Liver (tissue), 9 donors: ENCODE measurements around the gene TTBK1. TPM values are rescaled to one million over a fixed set of nuclear protein-coding genes. Genes with fewer than 3 reads are reported as not detected.

Experiments used
- DNase-seq: peaks from one replicate; pipeline ENCODE4 v3.0.0-alpha.2; 2017; ENCODE audit warnings: low spot score
- H3K27ac ChIP-seq, 2 donors: one replicate each; pipeline ENCODE4 v1.7.0; 2013; ENCODE audit warnings: inconsistent platforms in 2 of 2, low read length in 2 of 2, control low read depth in 1 of 2, low read depth in 1 of 2, mild to moderate bottlenecking in 1 of 2
- H3K27me3 ChIP-seq, 4 donors: one replicate each; pipeline versions ENCODE4 v1.6.1 to v1.7.0; 2013; ENCODE audit warnings: low read length in 3 of 4, inconsistent platforms in 1 of 4, mild to moderate bottlenecking in 1 of 4, moderate library complexity in 1 of 4; ENCODE audit not compliant: control insufficient read depth in 4 of 4, insufficient read depth in 4 of 4
- H3K36me3 ChIP-seq, 4 donors: one replicate each; pipeline versions ENCODE4 v1.6.1 to v1.7.0; 2013; ENCODE audit warnings: low read length in 3 of 4, mild to moderate bottlenecking in 3 of 4, low read depth in 1 of 4, moderate library complexity in 1 of 4; ENCODE audit not compliant: control insufficient read depth in 4 of 4, insufficient read depth in 3 of 4
- H3K4me1 ChIP-seq, 4 donors: one replicate each; pipeline versions ENCODE4 v1.6.1 to v1.7.0; 2013; ENCODE audit warnings: low read length in 3 of 4, mild to moderate bottlenecking in 3 of 4, moderate library complexity in 1 of 4; ENCODE audit not compliant: control insufficient read depth in 4 of 4, insufficient read depth in 4 of 4
- H3K4me3 ChIP-seq, 3 donors: one replicate each; pipeline versions ENCODE4 v1.6.1 to v1.7.0; 2013; ENCODE audit warnings: low read length in 3 of 3, control low read depth in 1 of 3, low read depth in 1 of 3, mild to moderate bottlenecking in 1 of 3
- H3K9ac ChIP-seq, 2 donors: one replicate each; pipeline ENCODE4 v1.7.0; 2013; ENCODE audit warnings: low read length in 2 of 2, mild to moderate bottlenecking in 2 of 2, moderate library complexity in 2 of 2, control low read depth in 1 of 2, low read depth in 1 of 2
- H3K9me3 ChIP-seq, 4 donors: one replicate each; pipeline versions ENCODE4 v1.6.1 to v1.7.0; 2013; ENCODE audit warnings: low read length in 3 of 4; ENCODE audit not compliant: control insufficient read depth in 4 of 4
- ATF3 ChIP-seq: IDR thresholded peaks from 2 replicates; pipeline ENCODE4 v1.6.1; 2016; ENCODE audit warnings: antibody characterized with exemption
- CTCF ChIP-seq: fragments of 150-350 bp; IDR thresholded peaks from 2 replicates; pipeline ENCODE4 v1.5.1; 2017; ENCODE audit warnings: improper control_type of control experiment, low read depth, low read length; ENCODE audit not compliant: missing input control
- EGR1 ChIP-seq, 2 donors: IDR thresholded peaks; 2 replicates each; pipeline ENCODE4 v1.6.1; 2016 to 2018; ENCODE audit warnings: antibody characterized with exemption in 2 of 2, low read depth in 2 of 2
- FOXA1 ChIP-seq: IDR thresholded peaks from 2 replicates; pipeline ENCODE4 v1.6.1; 2016; ENCODE audit warnings: antibody characterized with exemption
- FOXA2 ChIP-seq: IDR thresholded peaks from 2 replicates; pipeline ENCODE4 v1.6.1; 2016; ENCODE audit warnings: antibody characterized with exemption
- GABPA ChIP-seq, 2 donors: IDR thresholded peaks in 1 of 2; conservative IDR thresholded peaks in 1 of 2; 2 replicates each; pipeline ENCODE4 v1.6.1; 2016; ENCODE audit warnings: antibody characterized with exemption in 2 of 2, mild to moderate bottlenecking in 1 of 2, moderate library complexity in 1 of 2
- HNF4A ChIP-seq, 2 donors: conservative IDR thresholded peaks; 2 replicates each; pipeline ENCODE4 v1.6.1; 2016; ENCODE audit warnings: antibody characterized with exemption in 2 of 2, mild to moderate bottlenecking in 2 of 2
- HNF4G ChIP-seq: IDR thresholded peaks from 2 replicates; pipeline ENCODE4 v1.6.1; 2016; ENCODE audit warnings: antibody characterized with exemption
- JUND ChIP-seq, 2 donors: IDR thresholded peaks; 2 replicates each; pipeline ENCODE4 v1.6.1; 2016; ENCODE audit warnings: antibody characterized with exemption in 2 of 2
- MAX ChIP-seq: IDR thresholded peaks from 2 replicates; pipeline ENCODE4 v1.6.1; 2016; ENCODE audit warnings: antibody characterized with exemption
- NR2F2 ChIP-seq: IDR thresholded peaks from 2 replicates; pipeline ENCODE4 v1.6.1; 2016; ENCODE audit warnings: antibody characterized with exemption
- RAD21 ChIP-seq, 2 donors: IDR thresholded peaks; 2 replicates each; pipeline ENCODE4 v1.6.1; 2016; ENCODE audit warnings: antibody characterized with exemption in 2 of 2, mild to moderate bottlenecking in 2 of 2
- REST ChIP-seq: IDR thresholded peaks from 2 replicates; pipeline ENCODE4 v1.6.1; 2016; ENCODE audit warnings: antibody characterized with exemption, mild to moderate bottlenecking
- RXRA ChIP-seq, 2 donors: IDR thresholded peaks; 2 replicates each; pipeline ENCODE4 v1.6.1; 2017 to 2018; ENCODE audit warnings: antibody characterized with exemption in 2 of 2, mild to moderate bottlenecking in 1 of 2
- SP1 ChIP-seq: IDR thresholded peaks from 2 replicates; pipeline ENCODE4 v1.6.1; 2018; ENCODE audit warnings: antibody characterized with exemption, mild to moderate bottlenecking
- TAF1 ChIP-seq: conservative IDR thresholded peaks from 2 replicates; pipeline ENCODE4 v1.6.1; 2016; ENCODE audit warnings: antibody characterized with exemption, mild to moderate bottlenecking
- YY1 ChIP-seq: IDR thresholded peaks from 2 replicates; pipeline ENCODE4 v1.6.1; 2016; ENCODE audit warnings: antibody characterized with exemption, mild to moderate bottlenecking
- ZBTB33 ChIP-seq: IDR thresholded peaks from 2 replicates; pipeline ENCODE4 v1.6.1; 2016; ENCODE audit warnings: antibody characterized with exemption
- WGBS: extraction: QIAGEN DNeasy Blood & Tissue Kit; methylation state at CpG from one replicate; pipeline ENCODE4 v1.1.7; 2013; 5-methylcytosine and 5-hydroxymethylcytosine counted together
- polyA plus RNA-seq, 2 donors: library from polyadenylated mRNA; stranded (reverse) in 1 of 2; unstranded in 1 of 2; fragments of 200-250 nt in 1 of 2; fragments of >200 nt in 1 of 2; fragmentation: Nextera tagmentation in 1 of 2; extraction: Ambion mirVana in 1 of 2; gene quantifications; one replicate each; pipeline versions ENCODE4 v1.2.1 to v1.2.3, GENCODE V29; 2013 to 2015
- total RNA-seq, 2 donors: library from RNA; depleted of rRNA; stranded (reverse); fragments of >200 nt; gene quantifications; one replicate each; pipeline ENCODE4 v1.2.3, GENCODE V29; 2014
- donor health status: healthy.
- donor health status: healthy.
- donor health status: healthy.
- donor health status: healthy.
- donor health status: healthy.

The TTBK1 gene
- total and polyA plus RNA-seq, 4 donors = 0.14 to 1.2 (median 0.44) TPM

GRCh38 chr6:43301081-43301870, 58.0 kb downstream of the TTBK1 start:
- Histone ChIP-seq H3K4me3 (peak overlapping the region; percentile 56 to 94 (median 76)), H3K27ac (no peak overlapping the region), H3K36me3 (peaks cover 5 to 19% (median 10%) of the 10 kb centered on the region in 4 donors), H3K9me3 (no peaks in the 10 kb centered on the region), H3K4me1 (peaks cover 8 to 62% (median 46%) of the 10 kb centered on the region in 4 donors), H3K9ac (peak overlapping the region; percentile 50 to 98), H3K27me3 (no peaks in the 10 kb centered on the region)
- WGBS = 52% methylated on average over 15 of the region's 15 CpGs
- no peak for TF ChIP-seq FOXA2
- no peak for TF ChIP-seq RAD21 (IDR thresholded peaks at IDR 0.05)
- no peak for TF ChIP-seq RXRA (IDR thresholded peaks at IDR 0.05)
- no peak for TF ChIP-seq ZBTB33
- no peak for TF ChIP-seq TAF1
- TF ChIP-seq NR2F2 = no peak
- no peak for TF ChIP-seq SP1
- TF ChIP-seq HNF4A (conservative IDR thresholded peaks at IDR 0.05) = no peak
- TF ChIP-seq ATF3 = no peak
- no peak for TF ChIP-seq FOXA1
- no peak for TF ChIP-seq YY1
- no peak for TF ChIP-seq GABPA (IDR thresholded peaks at IDR 0.05 in 1 of 2, conservative IDR thresholded peaks at IDR 0.05 in 1 of 2)
- no peak for TF ChIP-seq HNF4G
- no peak for TF ChIP-seq MAX
- no peak for TF ChIP-seq REST
- no peak for TF ChIP-seq EGR1 (IDR thresholded peaks at IDR 0.05; ENCODE audit: low read depth in 2 of 2)
- no peak for TF ChIP-seq JUND (IDR thresholded peaks at IDR 0.05)
- no peak for TF ChIP-seq CTCF
- no peak for DNase-seq
